ENCODE results near the gene C6orf15. TPM values are rescaled to one million over a fixed set of nuclear protein-coding genes. Genes with fewer than 3 reads are reported as not detected.

Gene C6orf15
- total RNA-seq, 4 donors from 2014 or later = not detected

- H3K9me3 ChIP-seq = no peaks in the 10 kb centered on the region
- no peak overlapping the region for H3K27ac ChIP-seq
- DNase-seq = no peak
Measured at GRCh38 chr6:31125162-31125561, 12.8 kb upstream of the C6orf15 start.

GRCh38 chr6:31122791-31123706 is 10.7 kb upstream of the C6orf15 start:
- H3K4me1 ChIP-seq = peaks cover 0 to 7% (median 0%) of the 10 kb centered on the region in 4 donors
- H3K27ac ChIP-seq = no peak overlapping the region
- no peaks in the 10 kb centered on the region for H3K27me3 ChIP-seq
- H3K9me3 ChIP-seq = no peaks in the 10 kb centered on the region
- H3K36me3 ChIP-seq = no peaks in the 10 kb centered on the region
- TF ChIP-seq CTCF (IDR thresholded peaks at IDR 0.05) = no peak
- no peak for TF ChIP-seq POLR2A (IDR thresholded peaks at IDR 0.05)
- H3K4me3 ChIP-seq = no peak overlapping the region
- DNase-seq = no peak

More at GRCh38 chr6:31125162-31125561, 12.8 kb upstream of the C6orf15 start:
- H3K27me3 ChIP-seq = no peaks in the 10 kb centered on the region
- H3K4me1 ChIP-seq = peaks cover 0 to 7% (median 0%) of the 10 kb centered on the region in 4 donors
- H3K4me3 ChIP-seq = no peak overlapping the region
- TF ChIP-seq POLR2A (IDR thresholded peaks at IDR 0.05) = no peak
- no peak for TF ChIP-seq CTCF (IDR thresholded peaks at IDR 0.05)
- no peaks in the 10 kb centered on the region for H3K36me3 ChIP-seq

- Histone ChIP-seq H3K36me3 (no peaks in the 10 kb centered on the region), H3K9me3 (no peaks in the 10 kb centered on the region), H3K27ac (no peak overlapping the region), H3K27me3 (no peaks in the 10 kb centered on the region), H3K4me3 (no peak overlapping the region), H3K4me1 (peaks cover 0 to 1% (median 0%) of the 10 kb centered on the region in 4 donors)
- DNase-seq = no peak
- no peak for TF ChIP-seq CTCF (IDR thresholded peaks at IDR 0.05)
- no peak for TF ChIP-seq POLR2A (IDR thresholded peaks at IDR 0.05)
Measured at GRCh38 chr6:31121131-31121790, 8.9 kb upstream of the C6orf15 start.

- no peaks in the 10 kb centered on the region for H3K27me3 ChIP-seq
- TF ChIP-seq CTCF (IDR thresholded peaks at IDR 0.05) (no peak), POLR2A (IDR thresholded peaks at IDR 0.05) (no peak)
- H3K9me3 ChIP-seq = no peaks in the 10 kb centered on the region
- no peak within 1 kb of the TSS for H3K27ac ChIP-seq
- H3K4me3 ChIP-seq = no peak within 1 kb of the TSS
- no peaks in the 10 kb centered on the region for H3K36me3 ChIP-seq
- H3K4me1 ChIP-seq = no peaks in the 10 kb centered on the region
- DNase-seq = no peak
Measured at GRCh38 chr6:31120151-31120915, 8.0 kb upstream of the C6orf15 start, which contains the start of gene CDSN. TSS of gene CDSN (minus strand) at chr6:31120446. CDS start at chr6:31120419, 27 bp downstream.

- no peaks in the 10 kb centered on the region for H3K9me3 ChIP-seq
- no peak overlapping the region for H3K4me3 ChIP-seq
- DNase-seq = peak in 1 of 3 donors; percentile 11
- H3K27ac ChIP-seq = no peak overlapping the region
- TF ChIP-seq POLR2A (IDR thresholded peaks at IDR 0.05) (no peak), CTCF (IDR thresholded peaks at IDR 0.05) (no peak)
- H3K36me3 ChIP-seq = no peaks in the 10 kb centered on the region
- peaks cover 0 to 12% (median 0%) of the 10 kb centered on the region in 4 donors for H3K4me1 ChIP-seq
- no peaks in the 10 kb centered on the region for H3K27me3 ChIP-seq
Measured at GRCh38 chr6:31118178-31118577, 5.8 kb upstream of the C6orf15 start.
